Glutamatergic neuron (in vitro differentiated cells): Measurements from ENCODE around the gene FARP1. TPM values are rescaled to one million over a fixed set of nuclear protein-coding genes. Genes with fewer than 3 reads are reported as not detected.

ENCODE experiments used
- DNase-seq: peaks from one replicate; pipeline ENCODE4 v3.0.0; 2022
- H3K27ac Mint-ChIP-seq: one replicate; pipeline ENCODE4 v1.8.0; 2020; ENCODE audit warnings: mild to moderate bottlenecking, mixed read lengths, inconsistent platforms; ENCODE audit not compliant: unreplicated experiment
- H3K27me3 Mint-ChIP-seq: one replicate; pipeline ENCODE4 v1.8.0; 2020; ENCODE audit warnings: mild to moderate bottlenecking, moderate library complexity, mixed read lengths, inconsistent platforms; ENCODE audit not compliant: unreplicated experiment
- H3K36me3 Mint-ChIP-seq: one replicate; pipeline ENCODE4 v1.8.0; 2020; ENCODE audit warnings: mild to moderate bottlenecking, mixed read lengths, inconsistent platforms; ENCODE audit not compliant: unreplicated experiment
- H3K4me1 Mint-ChIP-seq: one replicate; pipeline ENCODE4 v1.8.0; 2020; ENCODE audit warnings: mild to moderate bottlenecking, low read depth, mixed read lengths, inconsistent platforms; ENCODE audit not compliant: unreplicated experiment
- H3K4me3 Mint-ChIP-seq: one replicate; pipeline ENCODE4 v1.8.0; 2020; ENCODE audit warnings: mild to moderate bottlenecking, mixed read lengths, inconsistent platforms; ENCODE audit not compliant: unreplicated experiment
- H3K9me3 Mint-ChIP-seq: one replicate; pipeline ENCODE4 v1.8.0; 2020; ENCODE audit warnings: mild to moderate bottlenecking, moderate library complexity, mixed read lengths, inconsistent platforms; ENCODE audit not compliant: unreplicated experiment
- total RNA-seq: library from RNA; stranded (reverse); fragmentation: NEBNext Ultra II Directional; extraction: Animal tissue kit (Norgen Biotek cat#: 25700); gene quantifications from one replicate; pipeline ENCODE4 v1.2.1, GENCODE V29; 2021; ENCODE audit not compliant: unreplicated experiment
- TF ChIP-seq, protein P1 (sequence below): fragments of 200-600 bp; sonication (generic); IDR thresholded peaks from one replicate; pipeline ENCODE4 v1.5.0; 2021; ENCODE audit not compliant: partially characterized antibody, unreplicated experiment

FARP1 gene
- total RNA-seq, 1 donor from 2014 or later: 233 TPM

DNA sequence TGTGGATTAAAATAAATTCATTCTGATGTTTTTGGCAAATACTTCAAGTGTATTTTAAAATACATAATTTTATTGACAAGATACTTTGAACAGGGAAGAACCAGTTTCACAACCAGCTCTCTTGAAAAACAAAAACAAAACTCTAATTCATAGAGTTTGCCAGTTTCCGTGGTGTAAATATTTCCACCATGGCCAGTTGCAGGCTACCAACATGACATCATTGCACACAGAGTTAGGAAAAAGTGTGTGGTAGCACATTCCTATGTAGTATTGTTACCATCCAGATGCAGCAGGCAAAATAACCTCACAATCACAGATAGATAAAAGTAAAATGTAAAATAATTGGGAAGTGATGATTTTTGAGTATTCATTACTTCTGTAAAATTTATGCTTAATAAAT, 41.9 kb downstream of the FARP1 start:
- peaks cover 1% of the 10 kb centered on the region for H3K27me3 Mint-ChIP-seq
- H3K4me3 Mint-ChIP-seq: no peak overlapping the region
- TF ChIP-seq, protein P1, sequence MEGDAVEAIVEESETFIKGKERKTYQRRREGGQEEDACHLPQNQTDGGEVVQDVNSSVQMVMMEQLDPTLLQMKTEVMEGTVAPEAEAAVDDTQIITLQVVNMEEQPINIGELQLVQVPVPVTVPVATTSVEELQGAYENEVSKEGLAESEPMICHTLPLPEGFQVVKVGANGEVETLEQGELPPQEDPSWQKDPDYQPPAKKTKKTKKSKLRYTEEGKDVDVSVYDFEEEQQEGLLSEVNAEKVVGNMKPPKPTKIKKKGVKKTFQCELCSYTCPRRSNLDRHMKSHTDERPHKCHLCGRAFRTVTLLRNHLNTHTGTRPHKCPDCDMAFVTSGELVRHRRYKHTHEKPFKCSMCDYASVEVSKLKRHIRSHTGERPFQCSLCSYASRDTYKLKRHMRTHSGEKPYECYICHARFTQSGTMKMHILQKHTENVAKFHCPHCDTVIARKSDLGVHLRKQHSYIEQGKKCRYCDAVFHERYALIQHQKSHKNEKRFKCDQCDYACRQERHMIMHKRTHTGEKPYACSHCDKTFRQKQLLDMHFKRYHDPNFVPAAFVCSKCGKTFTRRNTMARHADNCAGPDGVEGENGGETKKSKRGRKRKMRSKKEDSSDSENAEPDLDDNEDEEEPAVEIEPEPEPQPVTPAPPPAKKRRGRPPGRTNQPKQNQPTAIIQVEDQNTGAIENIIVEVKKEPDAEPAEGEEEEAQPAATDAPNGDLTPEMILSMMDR: no peak
- DNase-seq: no peak
- no peak overlapping the region for H3K27ac Mint-ChIP-seq
- H3K36me3 Mint-ChIP-seq: no peaks in the 10 kb centered on the region
- peaks cover 2% of the 10 kb centered on the region for H3K9me3 Mint-ChIP-seq
- H3K4me1 Mint-ChIP-seq: peaks cover 22% of the 10 kb centered on the region

DNA sequence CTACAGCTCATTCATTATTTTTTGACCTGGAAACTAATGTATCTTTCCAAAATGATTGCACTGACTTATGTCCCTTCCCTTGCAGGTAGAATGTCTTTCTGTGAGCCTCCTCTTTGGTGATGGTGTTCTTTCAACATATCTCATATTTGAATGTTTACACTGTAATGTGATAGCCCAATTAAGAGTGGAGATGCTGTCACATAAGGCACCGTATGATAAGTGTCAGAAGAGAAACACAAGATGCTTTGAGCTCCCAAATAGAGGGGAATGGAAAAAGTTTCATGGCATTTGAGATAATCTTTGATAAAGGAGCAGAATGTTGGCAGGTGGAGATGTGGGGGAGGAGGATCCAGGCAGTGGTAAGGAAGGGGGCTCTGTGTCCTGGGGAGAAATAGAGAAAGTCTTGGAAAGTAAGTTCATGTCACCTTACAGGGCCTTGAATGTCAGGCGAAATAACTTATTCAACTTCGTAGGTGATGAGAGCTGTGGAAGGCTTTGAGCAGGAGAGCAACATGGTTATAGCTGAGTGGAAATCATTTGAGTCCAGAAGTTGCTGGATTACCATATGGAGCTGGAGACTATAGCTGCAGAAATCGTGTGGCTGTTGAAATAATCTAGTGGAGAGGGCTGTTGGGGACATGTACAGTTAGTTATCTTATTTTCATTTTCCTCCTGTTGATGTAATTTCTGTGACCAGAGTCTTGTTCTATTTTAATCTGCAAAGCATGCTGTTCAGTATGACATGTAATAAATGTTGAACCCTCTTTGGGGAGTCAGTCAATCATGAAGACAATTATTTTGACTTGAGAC, 44.5 kb downstream of the FARP1 start:
- Mint-ChIP-seq H3K27me3 (peaks cover 1% of the 10 kb centered on the region), H3K4me3 (no peak overlapping the region), H3K9me3 (peaks cover 2% of the 10 kb centered on the region), H3K4me1 (peaks cover 21% of the 10 kb centered on the region), H3K36me3 (no peaks in the 10 kb centered on the region), H3K27ac (no peak overlapping the region)
- TF ChIP-seq, protein P1: no peak
- DNase-seq: no peak

DNA sequence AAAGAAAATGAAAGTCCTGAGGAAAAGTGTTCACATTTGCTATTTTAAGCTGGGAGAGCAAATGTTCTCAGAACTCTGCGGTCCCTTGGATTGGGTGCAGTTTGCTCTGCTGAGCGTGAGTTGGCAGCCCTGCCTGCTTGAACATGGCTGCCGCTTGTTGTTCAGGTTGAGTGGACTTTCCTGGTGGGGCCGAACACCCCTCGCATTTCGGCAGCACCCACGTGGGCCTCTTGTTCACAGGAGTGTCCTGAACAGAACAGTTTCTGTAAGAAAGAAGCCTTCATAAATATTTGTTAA, 45.0 kb downstream of the FARP1 start:
- H3K9me3 Mint-ChIP-seq: peaks cover 2% of the 10 kb centered on the region
- H3K4me1 Mint-ChIP-seq: peaks cover 24% of the 10 kb centered on the region
- DNase-seq: no peak
- no peaks in the 10 kb centered on the region for H3K36me3 Mint-ChIP-seq
- peaks cover 1% of the 10 kb centered on the region for H3K27me3 Mint-ChIP-seq
- no peak overlapping the region for H3K4me3 Mint-ChIP-seq
- TF ChIP-seq, protein P1: no peak
- H3K27ac Mint-ChIP-seq: no peak overlapping the region

GRCh38 chr13:98188544-98189166, 45.8 kb downstream of the FARP1 start:
- TF ChIP-seq, protein P1: no peak
- Mint-ChIP-seq H3K9me3 (peaks cover 2% of the 10 kb centered on the region), H3K4me1 (peaks cover 21% of the 10 kb centered on the region), H3K4me3 (no peak overlapping the region), H3K27ac (no peak overlapping the region), H3K27me3 (peaks cover 1% of the 10 kb centered on the region), H3K36me3 (no peaks in the 10 kb centered on the region)
- DNase-seq: no peak

GRCh38 chr13:98189841-98190505, 47.1 kb downstream of the FARP1 start:
- no peak for DNase-seq
- Mint-ChIP-seq H3K4me1 (peaks cover 24% of the 10 kb centered on the region), H3K27ac (no peak overlapping the region), H3K36me3 (no peaks in the 10 kb centered on the region), H3K27me3 (no peaks in the 10 kb centered on the region), H3K9me3 (peaks cover 2% of the 10 kb centered on the region), H3K4me3 (no peak overlapping the region)
- TF ChIP-seq, protein P1: no peak
